ENCODE results near the gene KRTAP10-12.
"Not testable (repeated sequence)": the region's sequence is repeated elsewhere in the genome, so short reads cannot be mapped to it uniquely, and the experiment has no call there.

Gene KRTAP10-12

GRCh38 chr21:44697172-44697810 is at the start of gene KRTAP10-12:
KRTAP10-12 (plus strand) TSS chr21:44697172; CDS start chr21:44697202, 30 bp downstream.
- not testable (repeated sequence) for DNase-seq

GRCh38 chr21:44647222-44647552 is 49.8 kb upstream of the KRTAP10-12 start:
- DNase-seq = no peak

GRCh38 chr21:44648557-44649311 is 48.2 kb upstream of the KRTAP10-12 start:
- DNase-seq = no peak

- DNase-seq = no peak
Observed at GRCh38 chr21:44649521-44650100, 47.4 kb upstream of the KRTAP10-12 start.

GRCh38 chr21:44650265-44650972 is 46.6 kb upstream of the KRTAP10-12 start:
- DNase-seq = no peak

GRCh38 chr21:44650973-44651675 is 45.8 kb upstream of the KRTAP10-12 start:
- DNase-seq = no peak

- no peak for DNase-seq
Observed at GRCh38 chr21:44653123-44653522, 43.8 kb upstream of the KRTAP10-12 start.

GRCh38 chr21:44653656-44654575 is 43.1 kb upstream of the KRTAP10-12 start:
- DNase-seq = no peak

- no peak for DNase-seq
Observed at GRCh38 chr21:44654576-44655175, 42.3 kb upstream of the KRTAP10-12 start, which contains the start of gene KRTAP12-4. KRTAP12-4 (minus strand) TSS chr21:44654659; CDS start chr21:44654614, 45 bp downstream.

GRCh38 chr21:44656868-44657267 is 40.1 kb upstream of the KRTAP10-12 start:
- DNase-seq = no peak

- DNase-seq = no peak
Observed at GRCh38 chr21:44657635-44658540, 39.1 kb upstream of the KRTAP10-12 start, which contains the start of gene KRTAP12-3. KRTAP12-3 (plus strand) TSS chr21:44657932; CDS start chr21:44657980, 48 bp downstream.

GRCh38 chr21:44658541-44658910 is 38.4 kb upstream of the KRTAP10-12 start:
- no peak for DNase-seq

- DNase-seq = no peak
Observed at GRCh38 chr21:44658913-44659595, 37.9 kb upstream of the KRTAP10-12 start.

GRCh38 chr21:44661567-44661966 is 35.4 kb upstream of the KRTAP10-12 start:
- not testable (repeated sequence) for DNase-seq

- DNase-seq = no peak
Observed at GRCh38 chr21:44664691-44665090, 32.3 kb upstream of the KRTAP10-12 start.

- no peak for DNase-seq
Observed at GRCh38 chr21:44666401-44667320, 30.3 kb upstream of the KRTAP10-12 start, which contains the start of gene KRTAP12-2. KRTAP12-2 (minus strand) TSS chr21:44666927; CDS start chr21:44666886, 41 bp downstream.

GRCh38 chr21:44667612-44668011 is 29.4 kb upstream of the KRTAP10-12 start:
- DNase-seq = no peak
